GM18517 (cell line): ENCODE results near the gene MUC6.

Experiments used
- ATAC-seq: cut with Tn5 transposase; IDR thresholded peaks from one replicate; pipeline ENCODE4 v1.9.1; 2021; ENCODE audit warnings: mild to moderate bottlenecking, moderate library complexity; ENCODE audit not compliant: unreplicated experiment

MUC6 gene

GRCh38 chr11:1072116-1072820 is 35.8 kb upstream of the MUC6 start:
- ATAC-seq: no peak

GRCh38 chr11:1071571-1072115 is 35.1 kb upstream of the MUC6 start:
- no peak for ATAC-seq

- ATAC-seq: no peak
Measured at GRCh38 chr11:1070594-1071462, 34.3 kb upstream of the MUC6 start.

- ATAC-seq: no peak
Measured at GRCh38 chr11:1069740-1070139, 33.2 kb upstream of the MUC6 start.

- no peak for ATAC-seq
Measured at GRCh38 chr11:1067812-1068496, 31.4 kb upstream of the MUC6 start.

GRCh38 chr11:1064167-1064566 is 27.6 kb upstream of the MUC6 start:
- no peak for ATAC-seq

GRCh38 chr11:1062075-1062820 is 25.7 kb upstream of the MUC6 start:
- ATAC-seq: no peak

- no peak for ATAC-seq
Measured at GRCh38 chr11:1060852-1061616, 24.5 kb upstream of the MUC6 start.

- no peak for ATAC-seq
Measured at GRCh38 chr11:1060410-1060809, 23.9 kb upstream of the MUC6 start.

GRCh38 chr11:1059759-1060158 is 23.2 kb upstream of the MUC6 start:
- ATAC-seq: no peak

GRCh38 chr11:1057806-1058205 is 21.3 kb upstream of the MUC6 start:
- no peak for ATAC-seq

- ATAC-seq: no peak
Measured at GRCh38 chr11:1055990-1056771, 19.7 kb upstream of the MUC6 start.

- no peak for ATAC-seq
Measured at GRCh38 chr11:1055109-1055703, 18.7 kb upstream of the MUC6 start.

- no peak for ATAC-seq
Measured at GRCh38 chr11:1054143-1055108, 17.9 kb upstream of the MUC6 start.

- ATAC-seq: no peak
Measured at GRCh38 chr11:1053121-1053901, 16.8 kb upstream of the MUC6 start.

- no peak for ATAC-seq
Measured at GRCh38 chr11:1052133-1053011, 15.9 kb upstream of the MUC6 start.
